Measurements from ENCODE around the gene FRAT1.
"Not testable (repeated sequence)": the region's sequence is repeated elsewhere in the genome, so short reads cannot be mapped to it uniquely, and the experiment has no call there.

Gene FRAT1, protein sequence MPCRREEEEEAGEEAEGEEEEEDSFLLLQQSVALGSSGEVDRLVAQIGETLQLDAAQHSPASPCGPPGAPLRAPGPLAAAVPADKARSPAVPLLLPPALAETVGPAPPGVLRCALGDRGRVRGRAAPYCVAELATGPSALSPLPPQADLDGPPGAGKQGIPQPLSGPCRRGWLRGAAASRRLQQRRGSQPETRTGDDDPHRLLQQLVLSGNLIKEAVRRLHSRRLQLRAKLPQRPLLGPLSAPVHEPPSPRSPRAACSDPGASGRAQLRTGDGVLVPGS

DNA sequence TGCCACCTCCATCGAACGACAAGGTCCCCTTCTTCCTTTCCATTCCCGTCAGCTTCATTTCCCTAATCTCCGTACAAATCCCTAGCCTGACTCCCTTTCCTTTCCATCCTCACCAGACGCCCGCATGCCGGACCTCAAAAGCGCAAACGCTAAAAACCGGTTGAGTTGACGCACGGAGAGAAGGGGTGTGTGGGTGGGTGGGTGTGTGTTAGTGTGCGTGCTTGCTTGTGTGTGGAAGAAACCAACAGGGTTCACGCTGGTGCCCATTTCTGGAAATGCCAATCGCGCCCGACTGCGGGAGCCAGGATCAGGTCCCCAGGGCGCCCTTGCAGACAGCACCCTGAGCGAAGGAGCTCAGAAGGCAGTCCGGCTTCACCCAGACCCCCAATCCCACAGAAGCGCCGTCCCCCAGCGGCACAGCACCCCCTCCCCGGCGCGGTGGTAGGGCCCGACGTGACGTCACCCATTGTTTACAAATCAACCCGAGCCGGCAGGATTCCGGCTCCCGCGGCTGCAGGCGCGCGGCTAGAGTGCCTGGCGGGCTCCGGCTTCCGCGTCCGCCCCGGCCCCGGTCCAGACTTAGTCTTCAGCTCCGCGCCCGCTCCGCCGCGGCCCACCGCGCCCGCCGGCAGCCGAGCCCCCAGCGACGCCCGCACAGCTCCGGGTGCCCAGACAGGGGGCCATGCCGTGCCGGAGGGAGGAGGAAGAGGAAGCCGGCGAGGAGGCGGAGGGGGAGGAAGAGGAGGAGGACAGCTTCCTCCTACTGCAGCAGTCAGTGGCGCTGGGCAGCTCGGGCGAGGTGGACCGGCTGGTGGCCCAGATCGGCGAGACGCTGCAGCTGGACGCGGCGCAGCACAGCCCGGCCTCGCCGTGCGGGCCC, at the start of gene FRAT1:
Gene FRAT1 (plus strand): TSS at position 500 of the 880 bp plus-strand sequence. CDS start 183 bp downstream, at position 683.
- TF ChIP-seq JUND (IDR thresholded peaks at IDR 0.05; ENCODE audit: low read depth): peak; percentile 73
- in situ Hi-C loops (cut with HindIII; ENCODE audit: low pct_unique_long_range_greater_than_20kb, low sequenced_read_pairs): no loop called here
- peak; percentile 73 to 97 for DNase-seq (ENCODE audit: low read depth in 1 of 2, low spot score in 1 of 2)

DNA sequence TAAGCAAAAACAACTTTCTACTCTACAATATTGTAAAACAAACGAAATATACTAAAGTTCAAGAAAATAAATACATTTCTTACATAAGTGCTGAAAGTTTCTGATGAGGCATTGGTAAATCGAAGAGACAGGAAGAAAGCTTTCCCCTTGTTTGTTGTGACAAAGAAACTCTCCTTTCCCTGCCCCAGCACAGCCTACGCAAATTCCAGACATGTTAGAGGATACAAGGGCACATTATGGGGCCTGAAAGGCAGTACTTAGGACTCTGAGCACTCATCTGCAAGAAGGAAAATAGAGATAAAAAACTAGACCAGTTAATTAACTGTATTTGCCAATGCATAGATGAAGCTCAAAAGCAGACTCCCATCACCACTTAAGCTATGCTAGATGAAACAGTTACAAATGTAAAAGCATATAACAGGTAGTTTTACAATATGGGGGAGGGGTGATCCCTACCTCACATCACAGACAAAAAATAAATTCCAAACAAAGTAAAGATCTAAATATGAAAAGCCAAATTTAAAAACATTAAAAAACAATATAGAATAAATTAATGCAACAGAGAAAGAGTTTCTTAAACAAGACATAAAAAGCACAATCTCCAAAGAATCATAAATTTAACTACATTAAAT, 48.4 kb upstream of the FRAT1 start:
- no peak for TF ChIP-seq JUND (IDR thresholded peaks at IDR 0.05; ENCODE audit: low read depth)
- no peak for DNase-seq (ENCODE audit: low read depth in 1 of 2, low spot score in 1 of 2)
- in situ Hi-C loops (cut with HindIII; ENCODE audit: low pct_unique_long_range_greater_than_20kb, low sequenced_read_pairs): no loop called here

DNA sequence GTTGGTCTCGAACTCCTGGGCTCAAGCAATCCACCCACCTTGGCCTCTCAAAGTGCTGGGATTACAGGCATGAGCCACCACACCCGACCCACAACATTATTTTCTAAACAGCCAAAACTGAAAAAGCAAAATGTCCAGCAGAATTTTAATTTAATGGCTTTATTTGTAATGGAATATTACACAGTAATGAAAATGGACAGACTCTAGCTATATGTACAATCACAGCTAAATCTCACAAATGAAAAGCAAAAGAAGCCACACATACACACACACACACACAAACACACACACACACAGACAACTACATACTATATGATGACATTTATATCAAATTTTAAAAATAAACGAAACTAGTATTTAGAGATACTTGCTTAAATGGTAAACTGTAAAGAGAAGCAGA, 45.4 kb upstream of the FRAT1 start:
- TF ChIP-seq JUND (IDR thresholded peaks at IDR 0.05; ENCODE audit: low read depth): no peak
- in situ Hi-C loops (cut with HindIII; ENCODE audit: low pct_unique_long_range_greater_than_20kb, low sequenced_read_pairs): no loop called here
- DNase-seq (ENCODE audit: low read depth in 1 of 2, low spot score in 1 of 2): no peak

DNA sequence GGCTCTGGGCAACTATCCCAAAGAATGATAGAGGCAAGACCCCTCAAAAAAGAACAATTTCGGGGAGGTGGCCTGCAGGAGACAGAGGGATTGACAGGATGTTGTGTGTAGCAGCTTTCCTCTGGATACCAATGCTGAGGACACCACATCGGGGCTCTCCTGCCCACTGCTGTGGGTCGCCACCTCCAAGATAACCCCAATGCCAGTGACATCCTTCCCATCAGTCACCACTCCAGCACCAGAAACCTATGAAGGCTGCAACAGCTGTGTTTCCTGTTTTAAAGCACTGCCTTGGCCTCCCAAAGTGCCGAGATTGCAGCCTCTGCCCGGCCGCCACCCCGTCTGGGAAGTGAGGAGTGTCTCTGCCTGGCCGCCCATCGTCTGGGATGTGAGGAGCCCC, 44.2 kb upstream of the FRAT1 start:
- no peak for DNase-seq (ENCODE audit: low read depth in 1 of 2, low spot score in 1 of 2)
- no peak for TF ChIP-seq JUND (IDR thresholded peaks at IDR 0.05; ENCODE audit: low read depth)
- in situ Hi-C loops (cut with HindIII; ENCODE audit: low pct_unique_long_range_greater_than_20kb, low sequenced_read_pairs): no loop called here

DNA sequence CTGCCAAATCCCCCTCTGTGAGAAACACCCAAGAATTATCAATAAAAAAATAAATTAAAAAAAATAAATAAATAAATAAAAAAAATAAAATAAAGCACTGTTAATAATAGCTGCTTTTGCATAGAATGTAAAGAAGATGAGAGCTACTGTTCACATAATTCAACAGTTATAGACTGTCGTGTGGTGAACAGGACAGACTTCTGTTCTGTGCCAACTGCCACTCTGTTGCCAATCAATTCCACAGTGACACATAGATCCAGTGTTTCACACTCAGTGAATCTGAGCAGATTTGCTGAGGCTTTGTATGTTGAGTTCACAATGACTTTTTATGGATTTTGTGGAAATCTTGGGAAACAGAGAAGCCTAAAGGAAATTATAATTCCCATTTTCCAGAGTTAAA, 41.5 kb upstream of the FRAT1 start:
- no peak for DNase-seq (ENCODE audit: low read depth in 1 of 2, low spot score in 1 of 2)

DNA sequence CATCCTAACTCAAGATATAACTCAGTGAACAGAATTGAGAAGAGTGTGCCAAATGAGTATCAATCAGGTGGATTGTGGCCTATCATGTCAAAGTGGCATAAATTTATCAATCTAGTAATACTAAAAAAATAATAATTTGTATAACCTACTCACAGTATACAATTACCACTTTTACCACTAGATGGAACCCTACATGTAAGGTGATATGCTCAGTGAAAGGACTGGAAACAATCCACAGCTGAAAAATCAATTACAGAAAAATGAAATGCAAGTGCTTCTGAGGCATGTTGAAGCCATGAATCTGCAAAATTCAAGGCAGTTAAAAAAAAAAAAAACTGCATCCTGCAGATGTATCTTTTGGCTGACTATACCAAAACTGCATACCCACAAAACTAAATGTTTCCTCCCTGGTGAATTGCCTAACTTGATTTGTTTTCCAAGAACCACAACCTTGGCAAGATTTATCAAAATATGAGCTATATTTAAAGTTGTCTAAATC, 40.5 kb upstream of the FRAT1 start:
- peak; percentile 35 to 77 for DNase-seq (ENCODE audit: low read depth in 1 of 2, low spot score in 1 of 2)
- TF ChIP-seq JUND (IDR thresholded peaks at IDR 0.05; ENCODE audit: low read depth): no peak
- in situ Hi-C loops (cut with HindIII; ENCODE audit: low pct_unique_long_range_greater_than_20kb, low sequenced_read_pairs): no loop called here

More for the DNA sequence above, 41.5 kb upstream of the FRAT1 start:
- no peak for TF ChIP-seq JUND (IDR thresholded peaks at IDR 0.05; ENCODE audit: low read depth)
- in situ Hi-C loops (cut with HindIII; ENCODE audit: low pct_unique_long_range_greater_than_20kb, low sequenced_read_pairs): no loop called here

DNA sequence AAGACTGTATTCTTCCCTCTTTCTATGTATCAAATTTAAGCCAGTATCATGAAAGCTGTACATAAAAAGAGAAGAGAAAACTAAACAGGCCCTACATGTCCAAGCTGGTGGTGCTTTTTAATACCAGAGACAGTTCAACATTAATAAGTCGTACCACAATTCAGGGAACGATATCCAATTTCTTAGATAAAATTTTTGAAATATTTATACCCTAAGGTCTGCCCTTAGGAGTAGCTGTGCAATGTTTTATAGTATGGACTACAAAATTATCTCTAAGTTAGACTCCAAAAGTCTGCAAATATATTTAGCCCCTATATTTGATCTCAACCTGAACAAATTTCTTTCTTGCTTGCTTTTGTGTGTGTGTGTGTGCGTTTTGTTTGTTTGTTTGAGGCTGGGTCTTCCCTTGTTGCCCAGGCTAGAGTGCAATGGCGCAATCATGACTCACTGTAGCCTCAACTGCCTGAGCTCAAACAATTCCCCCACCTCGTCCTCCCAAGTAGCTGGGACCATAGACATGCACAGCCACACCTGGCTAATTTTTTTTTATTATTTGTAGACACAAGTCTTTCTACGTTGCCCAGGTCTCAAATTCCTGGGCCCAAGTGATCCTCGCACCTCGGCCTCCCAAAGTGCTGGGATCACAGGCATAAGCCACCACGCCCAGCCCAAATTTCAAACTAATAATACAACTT, 39.8 kb upstream of the FRAT1 start:
- TF ChIP-seq JUND (IDR thresholded peaks at IDR 0.05; ENCODE audit: low read depth): no peak
- in situ Hi-C loops (cut with HindIII; ENCODE audit: low pct_unique_long_range_greater_than_20kb, low sequenced_read_pairs): no loop called here
- peak in 1 of 2 experiments; percentile 26 for DNase-seq (ENCODE audit: low read depth in 1 of 2, low spot score in 1 of 2)

DNA sequence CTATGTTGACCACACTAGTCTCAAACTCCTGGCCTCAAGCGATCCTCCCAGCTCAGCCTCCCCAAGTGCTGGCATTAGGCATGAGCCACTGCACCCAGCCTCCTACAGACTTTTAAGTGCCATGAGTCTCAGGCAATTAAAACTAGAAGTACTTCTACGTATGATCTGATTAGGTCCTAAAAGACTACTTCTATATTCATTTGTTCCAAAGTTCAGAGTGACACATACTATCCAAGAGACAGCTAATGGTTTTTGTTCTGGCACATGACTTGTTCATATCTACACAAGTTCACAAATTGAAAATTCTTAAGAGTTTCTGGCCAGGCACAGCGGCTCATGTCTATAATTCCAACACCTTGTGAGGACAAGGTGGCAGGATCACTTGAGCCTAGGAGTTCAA, 38.3 kb upstream of the FRAT1 start:
- no peak for TF ChIP-seq JUND (IDR thresholded peaks at IDR 0.05; ENCODE audit: low read depth)
- DNase-seq (ENCODE audit: low read depth in 1 of 2, low spot score in 1 of 2): no peak
- in situ Hi-C loops (cut with HindIII; ENCODE audit: low pct_unique_long_range_greater_than_20kb, low sequenced_read_pairs): no loop called here

DNA sequence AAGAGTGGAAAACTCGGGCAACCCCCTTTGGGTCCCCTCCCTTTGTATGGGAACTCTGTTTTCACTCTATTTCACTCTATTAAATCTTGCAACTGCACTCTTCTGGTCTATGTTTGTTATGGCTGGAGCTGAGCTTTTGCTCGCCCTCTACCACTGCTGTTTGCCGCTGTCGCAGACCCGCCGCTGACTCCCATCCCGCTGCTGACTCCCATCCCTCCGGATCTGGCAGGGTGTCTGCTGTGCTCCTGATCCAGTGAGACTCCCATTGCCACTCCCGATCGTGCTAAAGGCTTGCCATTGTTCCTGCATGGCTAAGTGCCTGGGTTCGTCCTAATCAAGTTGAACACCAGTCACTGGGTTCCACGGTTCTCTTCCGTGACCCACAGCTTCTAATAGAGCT, 29.0 kb upstream of the FRAT1 start:
- in situ Hi-C loops (cut with HindIII; ENCODE audit: low pct_unique_long_range_greater_than_20kb, low sequenced_read_pairs); DNase-seq (ENCODE audit: low read depth in 1 of 2, low spot score in 1 of 2): not testable (repeated sequence)

DNA sequence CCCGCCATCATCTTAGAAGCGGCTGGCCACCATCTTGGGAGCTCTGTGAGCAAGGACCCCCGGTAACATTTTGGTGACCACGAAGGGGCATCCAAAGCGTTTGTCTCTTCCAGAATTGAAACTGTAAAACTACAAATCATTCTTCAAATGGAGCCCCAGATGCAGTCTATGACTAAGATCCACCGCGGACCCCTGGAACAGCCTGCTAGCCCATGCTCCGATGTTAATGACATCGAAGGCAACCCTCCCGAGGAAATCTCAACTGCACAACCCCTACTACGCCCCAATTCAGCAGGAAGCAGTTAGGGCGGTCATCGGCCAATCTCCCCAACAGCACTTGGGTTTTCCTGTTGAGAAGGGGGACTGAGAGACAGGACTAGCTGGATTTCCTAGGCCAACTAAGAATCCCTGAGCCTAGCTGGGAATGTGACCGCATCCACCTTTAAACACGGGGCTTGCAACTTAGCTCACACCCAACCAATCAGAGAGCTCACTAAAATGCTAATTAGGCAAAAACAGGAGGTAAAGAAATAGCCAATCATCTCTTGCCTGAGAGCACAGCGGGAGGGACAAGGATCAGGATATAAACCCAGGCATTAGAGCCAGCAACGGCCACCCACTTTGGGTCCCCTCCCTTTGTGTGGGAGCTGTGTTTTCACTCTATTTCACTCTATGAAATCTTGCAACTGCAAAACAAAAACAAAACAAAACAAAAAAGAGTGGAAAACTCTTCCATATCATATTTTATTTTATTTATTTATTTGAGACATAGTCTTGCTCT, 28.3 kb upstream of the FRAT1 start:
- peak in 1 of 2 experiments; percentile 73 for DNase-seq (ENCODE audit: low read depth in 1 of 2, low spot score in 1 of 2)
- in situ Hi-C loops (cut with HindIII; ENCODE audit: low pct_unique_long_range_greater_than_20kb, low sequenced_read_pairs): not testable (repeated sequence)

DNA sequence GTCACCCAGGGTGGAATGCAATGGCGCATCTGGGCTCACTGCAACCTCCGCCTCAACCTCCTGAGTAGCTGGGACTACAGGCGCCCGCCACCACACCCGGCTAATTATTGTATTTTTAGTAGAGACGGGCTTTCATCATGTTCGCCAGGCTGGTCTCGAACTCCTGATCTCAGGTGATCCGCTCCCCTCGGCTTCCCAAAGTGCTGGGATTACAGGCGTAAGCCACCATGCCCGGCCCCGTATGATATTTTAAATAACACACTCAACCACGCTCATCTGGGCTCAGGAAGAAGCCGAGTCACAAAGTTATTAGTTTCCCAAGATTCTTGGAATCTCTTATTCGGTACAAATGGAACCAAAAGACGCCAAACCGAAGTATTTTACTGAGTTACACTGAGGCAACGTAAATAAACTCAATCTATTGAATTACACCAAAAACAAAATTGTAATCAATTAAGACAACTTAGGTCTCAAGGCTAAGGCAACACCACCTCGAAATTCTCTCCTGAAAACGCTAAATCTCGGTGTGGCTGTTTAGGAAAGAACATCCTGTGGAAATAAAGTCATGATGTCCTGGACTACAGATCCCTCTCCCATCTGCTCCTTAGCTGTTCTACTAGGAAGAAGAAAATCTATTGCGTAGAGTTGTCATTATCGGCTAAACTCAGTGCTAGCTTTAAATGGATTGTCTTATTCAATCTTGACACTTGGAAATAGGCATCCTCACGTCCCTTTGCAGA, 27.5 kb upstream of the FRAT1 start:
- in situ Hi-C loops (cut with HindIII; ENCODE audit: low pct_unique_long_range_greater_than_20kb, low sequenced_read_pairs): no loop called here
- TF ChIP-seq JUND (IDR thresholded peaks at IDR 0.05; ENCODE audit: low read depth): no peak
- DNase-seq (ENCODE audit: low read depth in 1 of 2, low spot score in 1 of 2): no peak

All from T47D (cell line).